DMS53 (cell line): ENCODE measurements around the gene APP.

Experiments
- DNase-seq: peaks from one replicate; lab custom pipeline; 2025; lab: John Stamatoyannopoulos, UW

APP gene

DNA sequence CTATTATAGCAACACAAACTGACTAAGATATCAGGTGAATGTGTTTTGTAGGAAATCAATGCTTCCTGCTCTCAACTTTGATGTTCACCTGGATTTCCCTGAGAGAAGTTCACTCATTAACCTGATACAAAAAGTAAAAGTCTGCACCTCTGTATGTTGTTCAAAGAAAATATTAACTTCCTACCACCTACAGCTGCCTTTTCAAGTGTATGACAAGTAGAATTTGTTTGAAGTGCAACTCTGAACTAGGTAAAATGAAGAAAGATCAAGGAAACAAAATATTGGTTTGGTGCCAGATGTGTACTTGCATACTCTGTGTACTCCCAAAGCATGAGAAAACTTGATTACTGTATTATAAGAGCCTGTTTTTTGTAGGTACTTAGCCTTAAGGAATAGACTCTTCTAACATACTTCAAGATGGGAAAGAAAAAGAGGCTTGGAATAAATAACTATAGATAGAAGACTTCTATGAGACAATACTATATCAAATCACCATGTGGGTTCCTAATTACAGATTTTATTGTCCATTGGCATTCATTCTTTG, 193.4 kb downstream of the APP start:
- no peak for DNase-seq

DNA sequence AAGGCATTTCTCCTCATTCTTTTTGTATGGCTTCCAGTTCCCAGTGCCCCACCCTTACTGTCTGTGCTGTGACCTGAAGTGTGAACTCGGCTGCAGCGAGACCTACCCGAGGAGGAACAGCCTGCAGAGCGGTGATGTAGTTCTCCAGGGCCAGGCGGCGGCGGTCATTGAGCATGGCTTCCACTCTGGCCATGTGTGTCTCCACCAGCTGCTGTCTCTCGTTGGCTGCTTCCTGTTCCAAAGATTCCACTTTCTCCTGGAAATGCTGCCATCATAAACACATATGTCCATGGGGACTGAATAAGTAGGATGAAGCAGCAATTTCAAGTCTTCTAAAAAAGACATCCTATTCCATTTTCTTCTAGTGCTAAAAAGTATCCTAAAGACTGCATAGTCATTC, 195.6 kb downstream of the APP start:
- DNase-seq = no peak

DNA sequence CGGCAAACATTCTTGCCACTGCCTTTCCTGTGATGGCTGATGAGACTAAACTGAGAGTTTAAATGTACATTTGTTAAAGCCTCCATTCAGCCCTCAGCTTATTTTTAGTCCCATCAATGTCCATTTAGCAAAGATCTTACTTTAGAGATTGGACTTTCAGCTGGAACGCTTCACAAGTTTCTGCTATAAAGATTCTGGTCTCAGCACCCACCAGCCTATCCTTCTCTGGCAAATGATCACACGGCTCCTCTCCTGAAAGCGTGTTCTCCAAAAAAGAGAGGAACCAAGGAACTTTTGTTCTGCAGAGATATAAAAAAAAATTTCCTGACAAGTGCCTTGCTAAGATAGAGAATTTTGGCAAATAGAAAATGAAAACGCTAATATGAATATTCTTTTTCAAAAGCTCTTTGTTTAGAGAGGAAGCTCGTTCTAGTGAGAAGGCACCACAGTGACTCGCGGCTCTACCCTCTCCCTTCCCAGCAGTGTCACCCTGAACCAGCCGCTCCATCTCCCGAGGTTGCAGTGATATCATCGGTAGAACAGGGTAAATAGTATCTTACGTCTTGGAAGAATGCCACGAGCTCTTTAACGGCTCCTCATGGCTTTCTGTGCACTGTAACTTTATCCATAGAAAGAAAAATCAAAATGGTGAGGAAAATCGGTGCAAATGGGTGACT, 200.2 kb downstream of the APP start:
- DNase-seq = no peak

DNA sequence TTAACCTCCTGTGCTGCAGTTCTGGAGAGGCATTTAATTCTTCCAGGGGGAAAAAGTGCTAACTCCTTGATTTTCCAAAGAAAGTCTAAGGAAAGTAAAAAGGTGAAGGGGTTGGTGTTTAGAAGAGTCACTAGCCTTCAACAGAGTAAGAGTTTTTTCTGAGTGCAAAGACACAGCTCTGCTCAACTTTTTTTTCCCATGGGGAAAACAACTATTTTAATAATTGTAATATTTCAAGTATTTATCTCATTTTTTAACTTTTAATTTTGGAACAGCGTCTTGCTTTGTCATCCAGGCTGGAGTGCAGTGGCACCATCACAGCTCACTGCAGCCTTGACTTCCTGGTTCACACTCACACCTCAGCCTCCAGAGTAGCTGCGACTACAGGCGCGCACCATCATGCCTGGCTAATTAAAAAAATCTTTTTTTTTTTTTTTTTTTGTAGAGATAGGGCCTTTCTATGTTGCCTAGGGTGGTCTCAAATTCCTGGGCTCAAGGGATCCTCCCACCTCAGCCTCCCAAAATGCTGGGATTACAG, 202.6 kb downstream of the APP start:
- DNase-seq = no peak

DNA sequence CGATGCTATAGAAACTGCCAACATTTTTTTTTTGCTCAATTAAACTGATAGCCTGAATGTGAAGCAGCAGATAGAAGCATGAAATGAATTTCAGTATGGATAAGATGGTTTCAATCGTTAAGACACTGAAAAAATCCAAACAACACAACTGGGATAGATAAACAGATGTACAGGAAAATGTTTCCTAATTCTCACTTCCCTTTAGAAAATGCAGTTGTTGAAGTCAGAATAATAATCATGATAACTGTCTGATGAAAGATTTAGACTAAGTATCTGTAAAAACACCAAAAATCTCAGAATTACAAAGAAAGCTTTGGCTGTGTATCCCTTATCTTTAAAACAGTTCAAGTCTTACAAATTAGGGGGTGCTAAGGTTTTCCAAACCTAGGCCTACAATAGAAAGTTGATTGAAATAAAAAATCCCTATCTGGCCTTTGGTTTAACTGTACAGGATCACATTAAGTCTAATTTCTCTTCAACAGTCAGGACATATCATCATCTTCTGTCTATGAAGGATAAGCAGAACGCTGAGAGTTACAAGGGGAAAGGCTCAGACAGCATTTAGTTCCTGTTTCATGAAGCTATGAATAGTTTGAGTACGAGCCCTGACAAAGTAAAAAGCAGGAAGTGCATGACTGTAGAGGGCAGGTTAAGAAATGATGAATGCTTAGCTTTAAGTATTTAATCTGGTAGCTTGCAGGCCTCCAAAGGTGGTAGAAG, 203.2 kb downstream of the APP start:
- no peak for DNase-seq

DNA sequence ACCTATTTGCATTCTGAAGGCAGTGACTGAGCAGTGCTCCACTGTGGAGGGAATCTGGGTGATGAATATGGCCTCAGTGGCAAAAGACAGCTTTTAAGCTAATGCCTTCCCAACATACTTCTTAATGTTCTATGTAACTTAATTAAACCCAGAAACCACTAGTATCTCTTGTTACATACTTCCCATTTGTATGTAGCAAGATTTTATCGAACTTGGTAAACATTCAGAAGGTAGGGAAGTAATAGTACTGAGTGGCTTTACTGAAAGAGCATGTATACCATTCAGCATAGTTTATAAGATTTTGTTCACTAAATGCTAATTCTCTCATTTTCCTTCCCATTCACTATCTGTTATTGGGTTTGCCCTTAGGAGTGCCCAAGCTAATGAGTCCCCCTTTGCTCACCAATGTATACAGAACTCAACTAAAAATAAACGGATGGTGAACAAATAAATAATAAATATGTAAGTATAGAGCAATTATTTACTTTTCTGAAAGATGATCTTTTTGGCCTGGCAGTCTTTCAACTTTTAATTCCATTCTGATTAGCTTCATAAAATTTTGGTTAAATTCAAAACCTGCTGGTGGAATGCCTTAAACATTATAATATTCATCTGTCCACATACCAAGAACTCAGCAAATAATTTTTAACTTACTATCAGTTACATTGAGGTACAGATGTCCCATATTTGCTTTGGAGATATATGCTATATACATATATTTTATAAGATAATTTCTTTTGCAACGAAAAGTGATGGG, 204.4 kb downstream of the APP start:
- no peak for DNase-seq

DNA sequence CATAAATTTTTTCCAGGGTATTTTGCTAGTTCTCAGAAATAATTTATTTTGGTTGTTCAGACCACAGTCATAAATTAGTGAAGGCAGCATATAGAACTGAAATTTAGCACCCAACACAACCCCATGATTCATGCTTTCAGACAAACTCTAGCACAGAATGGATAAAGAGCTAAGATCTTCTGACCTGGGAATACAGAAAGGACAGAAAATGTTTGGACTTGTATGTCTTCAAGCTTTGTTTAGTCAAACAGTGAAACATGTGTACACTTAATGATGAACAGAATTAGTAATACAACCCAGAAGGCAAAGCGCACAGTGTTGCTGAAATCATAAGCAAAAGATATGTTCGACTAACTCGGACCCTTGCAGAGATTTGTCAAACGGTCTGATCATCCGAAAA, 205.6 kb downstream of the APP start:
- no peak for DNase-seq

DNA sequence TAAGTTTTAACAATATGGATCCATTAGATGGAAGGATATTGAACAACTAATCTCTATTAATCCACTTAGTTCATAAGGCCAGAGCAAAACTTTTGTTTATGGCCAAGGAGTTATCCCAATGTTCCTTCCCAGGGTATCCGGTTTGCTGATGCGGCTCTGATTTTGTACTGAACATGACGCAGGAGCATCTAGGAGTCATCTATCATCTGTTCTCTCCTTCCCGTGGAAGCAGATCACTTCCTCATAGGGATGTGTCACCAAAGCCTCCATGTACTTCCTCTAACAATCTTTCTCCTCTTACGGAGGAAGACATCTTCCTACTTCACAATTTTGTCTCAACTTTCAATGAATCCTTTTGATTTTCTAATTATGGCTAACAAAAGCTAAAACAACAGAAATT, 206.6 kb downstream of the APP start:
- no peak for DNase-seq

DNA sequence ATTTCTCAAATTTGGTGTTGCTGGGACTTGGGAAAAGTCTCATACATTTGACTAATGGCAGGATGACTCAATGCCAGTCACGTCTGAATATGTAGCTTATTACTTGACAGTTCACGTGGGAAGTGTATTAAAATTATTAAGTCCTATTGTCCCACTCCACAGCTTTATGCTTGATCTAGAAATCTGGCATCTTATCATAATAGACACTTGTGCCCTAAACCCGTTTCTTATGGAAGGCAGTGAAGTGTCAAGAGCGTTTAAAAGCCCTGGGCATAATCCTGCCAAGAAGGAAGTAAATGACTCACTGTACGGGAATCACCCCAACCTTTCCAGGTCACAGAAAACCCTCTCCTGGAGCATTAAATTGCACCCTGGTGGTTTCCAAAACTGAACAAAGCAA, 207.4 kb downstream of the APP start:
- DNase-seq = no peak

DNA sequence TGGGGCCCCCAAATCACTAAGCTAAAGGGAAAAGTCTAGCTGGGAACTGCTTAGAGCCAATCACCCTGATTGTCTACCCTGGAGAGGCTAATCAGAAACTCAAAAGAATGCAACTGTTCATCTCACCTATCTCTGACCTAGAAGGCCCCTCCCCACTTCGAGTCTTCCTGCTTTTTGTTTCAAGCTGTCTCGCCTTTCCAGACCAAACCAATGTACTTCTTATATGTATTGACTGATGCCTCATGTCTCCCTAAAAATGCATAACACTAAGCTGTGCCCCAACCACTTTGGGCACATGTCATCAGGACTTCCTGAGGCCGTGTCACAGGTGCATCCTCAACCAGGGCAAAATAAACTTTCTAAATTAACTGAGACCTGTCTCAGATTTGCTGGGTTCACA, 209.5 kb downstream of the APP start:
- no peak for DNase-seq

DNA sequence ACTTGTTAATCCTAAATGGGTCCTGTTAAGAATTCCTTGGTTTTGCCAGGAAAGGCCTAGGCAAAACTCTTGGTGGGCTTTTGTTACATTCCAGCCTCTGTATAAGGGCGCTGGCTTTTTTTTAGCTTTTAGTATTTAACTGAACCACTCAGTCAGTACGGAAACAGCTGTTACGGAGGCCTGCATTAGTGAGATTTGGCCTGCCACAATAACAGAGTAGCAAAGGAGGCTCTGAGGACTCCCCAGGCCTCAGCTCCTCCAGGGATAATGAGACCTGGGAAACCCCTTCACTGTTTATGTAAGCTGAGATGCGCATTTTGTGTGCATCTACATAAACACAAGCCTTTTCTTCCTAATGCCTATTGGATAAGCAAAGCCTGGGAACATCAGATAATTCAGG, 210.2 kb downstream of the APP start:
- no peak for DNase-seq

DNA sequence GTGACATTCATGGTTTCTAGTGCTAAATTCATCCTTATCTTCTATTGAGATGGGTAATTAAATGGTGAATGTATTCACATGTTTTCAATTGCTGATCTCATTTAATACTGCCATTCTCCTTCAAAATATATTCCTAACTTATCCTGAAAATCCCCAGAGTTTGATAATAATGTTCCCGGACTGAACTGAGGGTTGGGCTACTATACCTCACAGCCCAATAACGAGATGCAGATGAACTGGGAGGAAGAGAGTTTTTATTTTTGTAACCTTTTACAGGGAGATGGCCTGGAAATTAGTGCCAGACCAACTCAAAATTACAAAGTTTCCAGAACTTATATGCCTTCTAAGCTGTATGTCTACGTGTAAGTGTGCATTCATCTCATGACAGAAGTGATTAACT, 210.8 kb downstream of the APP start:
- no peak for DNase-seq

DNA sequence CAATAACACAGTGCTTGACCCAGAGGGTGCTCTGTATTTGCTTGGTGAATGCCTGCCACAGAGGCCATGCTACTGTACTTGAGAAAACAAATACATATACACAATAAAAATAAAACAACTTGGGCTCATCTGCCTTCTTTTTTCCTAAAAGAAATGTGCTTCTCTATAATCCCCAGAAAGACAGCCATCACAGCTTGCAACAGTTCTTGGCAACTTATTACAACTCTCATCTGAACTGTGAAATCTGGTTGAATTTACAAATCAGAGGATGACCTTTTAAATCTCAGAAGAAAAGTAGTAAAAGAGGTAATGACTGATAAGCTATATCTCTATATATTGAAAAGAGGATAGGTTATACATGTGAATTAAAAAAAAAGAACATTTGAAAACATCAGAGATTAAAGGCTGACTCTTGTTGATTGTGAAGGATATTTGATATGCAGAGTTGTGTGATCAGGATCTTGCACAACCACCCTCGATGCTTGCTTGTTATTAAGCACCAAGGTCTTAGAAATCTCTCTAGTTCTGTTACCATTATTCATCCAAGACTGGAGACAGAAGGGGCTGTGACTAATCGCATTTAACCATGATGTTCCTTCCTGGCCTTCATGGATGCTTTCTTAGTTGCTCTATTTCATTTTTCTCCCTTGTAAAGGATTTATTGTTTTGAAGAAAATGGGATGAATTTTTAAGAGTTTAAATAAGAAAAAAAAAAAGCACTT, 213.4 kb downstream of the APP start:
- DNase-seq = no peak

DNA sequence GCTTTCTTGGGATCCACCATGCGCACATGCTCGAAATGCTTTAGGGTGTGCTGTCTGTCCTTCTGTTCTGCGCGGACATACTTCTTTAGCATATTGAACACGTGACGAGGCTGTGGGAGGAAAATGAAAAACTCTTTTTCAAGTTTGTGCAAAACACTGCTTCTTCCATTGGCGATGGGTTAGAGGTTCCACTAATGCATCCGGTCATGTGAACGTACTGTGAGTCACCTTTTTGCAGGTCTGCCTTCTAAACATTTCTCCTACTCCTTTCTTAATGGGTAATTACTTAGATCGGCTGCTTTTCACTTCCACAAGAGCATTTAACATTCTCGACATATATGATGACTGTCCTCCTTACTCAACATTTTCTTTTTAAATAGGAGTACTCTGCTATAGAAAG, 214.9 kb downstream of the APP start:
- no peak for DNase-seq

DNA sequence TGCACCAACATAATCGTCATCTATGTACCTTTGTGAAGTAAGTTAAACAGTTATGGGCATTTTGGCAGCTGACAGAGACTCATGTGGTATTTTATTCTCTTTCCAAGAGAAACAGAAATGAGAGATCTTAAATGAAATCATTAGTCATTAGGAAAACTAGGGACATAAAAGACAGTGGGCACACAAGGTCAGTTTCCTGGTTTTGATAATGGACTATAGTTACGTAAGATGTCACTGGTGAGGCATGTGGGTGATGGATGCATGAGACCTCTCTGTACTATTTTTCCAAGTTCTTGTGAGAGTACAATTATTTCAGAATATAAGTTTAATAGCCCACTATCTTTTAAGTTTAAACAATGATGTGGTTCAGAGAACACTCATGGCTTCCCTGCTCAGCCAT, 216.9 kb downstream of the APP start:
- no peak for DNase-seq

DNA sequence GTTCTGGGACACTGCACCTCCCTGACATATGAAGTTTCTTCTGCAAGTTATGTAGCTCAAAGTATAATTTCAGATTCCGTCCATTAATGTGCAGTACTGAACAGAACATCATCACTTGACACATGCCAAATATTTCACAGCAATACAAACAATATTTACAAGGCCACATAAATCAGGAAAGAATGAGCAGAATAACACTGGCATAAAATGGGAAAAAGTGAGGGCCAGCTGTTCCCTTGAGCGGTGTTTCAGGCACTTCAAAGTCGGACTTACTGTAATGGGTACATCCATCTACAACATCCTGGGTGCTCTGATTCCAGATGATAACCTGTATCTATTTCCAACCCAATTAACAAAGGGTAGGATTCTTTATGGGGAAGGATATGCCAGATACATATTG, 217.4 kb downstream of the APP start:
- no peak for DNase-seq

DNA sequence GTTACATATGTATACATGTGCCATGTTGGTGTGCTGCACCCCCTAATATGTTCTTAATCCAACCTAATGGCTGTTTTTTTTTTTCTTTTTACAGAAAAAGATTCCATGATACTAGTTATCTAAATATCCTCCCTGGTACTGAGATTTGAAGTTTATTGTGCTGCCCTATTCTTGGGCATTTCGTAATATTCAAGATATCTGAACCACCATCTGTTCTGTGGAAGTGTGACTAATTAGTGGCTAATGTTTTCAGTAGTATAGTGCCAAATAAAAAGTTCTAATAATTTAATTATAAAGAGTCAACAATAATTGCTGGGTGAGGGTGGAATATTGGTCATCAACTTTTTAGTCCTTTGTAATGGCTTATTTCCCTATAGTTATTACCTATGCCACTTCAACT, 218.3 kb downstream of the APP start:
- DNase-seq = no peak

DNA sequence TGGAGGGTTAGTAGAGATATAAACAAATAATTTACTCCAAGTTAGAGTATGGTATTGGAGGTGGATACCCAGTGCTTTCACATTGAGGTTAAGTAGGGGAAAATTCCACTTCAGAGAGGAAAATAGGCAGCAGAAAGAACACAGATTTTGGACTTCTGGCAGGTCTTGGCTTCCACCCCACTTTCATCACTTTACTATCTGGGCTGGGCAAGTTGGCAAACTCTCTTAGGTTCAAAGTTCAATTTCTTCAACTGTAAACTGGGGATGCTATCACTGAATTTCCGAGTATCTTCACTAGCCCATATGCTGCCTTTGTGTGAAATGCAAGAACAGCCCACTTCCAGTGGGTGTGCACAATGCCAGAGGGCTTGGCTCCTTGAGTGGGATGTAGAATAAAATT, 220.9 kb downstream of the APP start:
- DNase-seq = no peak

DNA sequence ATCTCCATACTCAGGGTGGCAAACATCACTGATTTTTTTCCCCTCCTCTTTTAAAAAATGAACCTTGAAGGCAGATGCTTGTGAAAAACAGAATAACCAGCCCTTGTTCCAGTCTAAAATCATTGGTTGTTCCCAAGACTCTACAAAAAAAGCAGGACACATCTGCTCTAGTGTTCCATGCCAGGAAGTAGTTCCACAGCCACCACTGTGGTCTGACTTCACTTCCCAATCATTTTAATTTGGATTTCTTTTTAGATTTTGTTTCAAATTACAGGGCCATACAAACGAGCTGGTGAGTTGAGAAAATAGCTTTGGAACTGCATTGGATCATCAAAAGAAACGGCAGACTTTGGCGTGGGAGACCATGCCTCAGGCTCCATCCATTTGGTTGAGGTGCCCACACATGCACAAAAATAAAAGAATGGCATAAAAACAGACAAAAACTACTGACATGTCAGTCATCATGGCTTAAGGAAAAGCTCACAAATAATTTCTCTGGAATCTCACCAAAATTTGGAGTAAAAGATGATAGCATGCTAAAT, 225.8 kb downstream of the APP start:
- no peak for DNase-seq

DNA sequence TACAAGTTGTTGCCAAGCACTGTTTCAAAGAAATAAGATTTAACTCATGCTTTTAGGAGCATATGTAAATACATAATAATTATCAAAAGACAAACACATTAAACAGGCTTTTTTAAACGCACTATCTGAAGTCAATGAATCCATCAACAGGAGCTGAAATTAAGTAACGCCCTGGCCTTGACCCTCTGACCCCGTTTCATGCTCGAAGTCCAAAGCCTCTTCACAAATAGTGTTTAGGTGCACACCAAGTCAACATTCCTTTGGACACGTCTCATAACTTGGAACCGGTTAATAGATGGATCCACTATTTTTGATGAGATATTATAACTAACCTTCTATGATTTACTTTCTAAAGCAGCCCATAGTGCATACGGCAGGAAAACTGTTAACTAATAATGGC, 226.5 kb downstream of the APP start:
- no peak for DNase-seq

DNA sequence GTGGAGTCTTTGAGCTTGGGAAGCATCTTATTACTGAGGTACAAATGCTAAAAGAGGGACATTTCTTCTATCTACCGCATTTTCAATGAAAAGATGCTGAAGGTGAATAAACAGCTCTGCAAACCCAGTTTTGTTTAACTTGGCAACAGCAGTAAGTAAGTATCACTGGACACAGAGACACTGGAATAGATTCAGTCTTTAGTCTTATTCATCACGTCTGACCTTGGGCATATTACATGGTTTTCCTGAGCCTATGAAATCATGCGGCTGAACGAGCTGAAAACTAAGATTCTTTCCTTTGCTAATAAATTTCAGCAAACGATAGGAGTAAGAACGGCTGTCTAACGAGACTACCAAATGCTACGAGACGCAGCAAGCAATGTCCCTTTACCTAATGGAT, 228.4 kb downstream of the APP start:
- DNase-seq = no peak

DNA sequence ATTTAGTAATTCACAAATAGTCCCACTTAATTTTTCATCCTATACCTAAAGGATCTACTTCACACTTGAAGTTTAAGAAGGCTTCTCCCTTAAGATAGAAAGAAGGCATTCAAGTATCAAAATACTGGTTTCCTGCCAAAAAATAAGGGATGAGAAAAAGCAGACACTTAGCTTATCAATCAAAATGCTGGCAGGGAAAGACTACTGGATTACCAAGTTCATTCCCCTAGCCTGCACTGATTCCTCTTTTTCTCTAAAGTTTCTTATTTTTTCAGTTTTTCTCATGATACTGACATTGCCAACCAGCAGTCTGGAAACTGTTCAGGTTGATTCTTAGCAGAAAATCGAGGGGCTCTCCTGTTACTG, 231.2 kb downstream of the APP start:
- DNase-seq = no peak
